Airway epithelial cell (primary cell): ENCODE measurements around the gene NRG4. TPM values are rescaled to one million over a fixed set of nuclear protein-coding genes. Genes with fewer than 3 reads are reported as not detected.

Source experiments
- total RNA-seq: library from RNA; depleted of rRNA; stranded (reverse); fragments of >200 nt; gene quantifications from 2 replicates; pipeline ENCODE4 v1.2.3, GENCODE V29; 2015

The NRG4 gene, protein sequence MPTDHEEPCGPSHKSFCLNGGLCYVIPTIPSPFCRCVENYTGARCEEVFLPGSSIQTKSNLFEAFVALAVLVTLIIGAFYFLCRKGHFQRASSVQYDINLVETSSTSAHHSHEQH
- 0.09 TPM in 1 of 2 replicates, not detected in the other for total RNA-seq

GRCh38 chr15:76011627-76012551 lies at the start of gene NRG4:
Gene NRG4, minus strand, starts transcription at chr15:76012424. Its CDS starts 1,194 bp downstream, at chr15:76011230.

GRCh38 chr15:76059320-76060117 lies 47.3 kb upstream of the NRG4 start, which contains the start of gene TMEM266:
Gene TMEM266, plus strand, starts transcription at chr15:76059985. Its CDS starts 74,279 bp downstream, at chr15:76134264.

GRCh38 chr15:75903331-75904239 lies 108.6 kb downstream of the NRG4 start, which contains the start of gene FBXO22:
Gene FBXO22, plus strand, starts transcription at chr15:75903878. Its CDS starts 86 bp downstream, at chr15:75903964.

Other genes with a start within 250 kb of the NRG4 start
- gene UBE2Q2, start 169.0 kb downstream of the NRG4 start, total RNA-seq, result 23.6 and 29.7 TPM in 2 replicates
- gene FBXO22, start 108.5 kb downstream of the NRG4 start, total RNA-seq, result 46.2 and 54.4 TPM in 2 replicates
- 0.07 TPM in 1 of 2 replicates, not detected in the other for gene TMEM266, start 47.6 kb upstream of the NRG4 start, total RNA-seq